IMR-90 (cell line): ENCODE results near the gene SLC19A1. TPM values are rescaled to one million over a fixed set of nuclear protein-coding genes. Genes with fewer than 3 reads are reported as not detected.

Experiments
- ATAC-seq: fragments of 200-7000 bp; cut with Tn5 transposase; 2 replicates; pipeline ENCODE4 v1.9.1; 2020; ENCODE audit warnings: low read depth, mild to moderate bottlenecking, moderate library complexity
- BruUV-seq: library from RNA; stranded (reverse); fragments of 400-500 nt; replicated peaks from 2 replicates; lab custom pipeline; 2021; lab: Mats Ljungman, UMichigan
- CTCF ChIA-PET: fragments of 300-600 bp; formaldehyde crosslinking; extraction: SDS; loops from one replicate; lab custom pipeline; 2021; ENCODE audit warnings: antibody characterized with exemption; lab: Yijun Ruan, JAX
- POLR2A ChIA-PET: fragments of 300-600 bp; sonication (Branson Sonifier 250); formaldehyde crosslinking; loops from one replicate; lab custom pipeline; 2022; ENCODE audit warnings: antibody characterized with exemption; ENCODE audit not compliant: unreplicated experiment; lab: Charles Lee
- DNase-seq: peaks from one replicate; pipeline ENCODE4 v3.0.0; 2013
- H2AFZ ChIP-seq: replicated peaks from 2 replicates; pipeline ENCODE3; 2013; ENCODE audit warnings: low read length, mild to moderate bottlenecking; ENCODE audit not compliant: poor library complexity
- H2AK5ac ChIP-seq: 2 replicates; pipeline ENCODE4 v1.6.1; 2013; ENCODE audit warnings: low read depth, low read length, inconsistent platforms
- H2AK9ac ChIP-seq: replicated peaks from 2 replicates; pipeline ENCODE3; 2013; ENCODE audit warnings: mild to moderate bottlenecking, low read depth, low read length, moderate library complexity; ENCODE audit not compliant: poor library complexity
- H2BK120ac ChIP-seq: 2 replicates; pipeline ENCODE4 v1.6.1; 2013; ENCODE audit warnings: low read depth, low read length, inconsistent platforms
- H2BK15ac ChIP-seq: 3 replicates; pipeline ENCODE4 v1.6.1; 2013; ENCODE audit warnings: low read depth, low read length, inconsistent platforms
- H2BK20ac ChIP-seq: 2 replicates; pipeline ENCODE4 v1.6.1; 2013; ENCODE audit warnings: low read depth, mild to moderate bottlenecking, inconsistent platforms, low read length, moderate library complexity
- H2BK5ac ChIP-seq: 2 replicates; pipeline ENCODE4 v1.6.1; 2013; ENCODE audit warnings: mild to moderate bottlenecking, low read depth, low read length, inconsistent platforms; ENCODE audit not compliant: poor library complexity, severe bottlenecking
- H3K14ac ChIP-seq: replicated peaks from 2 replicates; pipeline ENCODE4 v1.6.1; 2013; ENCODE audit warnings: low read depth, low read length, inconsistent platforms
- H3K18ac ChIP-seq: 2 replicates; pipeline ENCODE4 v1.6.1; 2013; ENCODE audit warnings: low read depth, low read length, control low read depth
- H3K23ac ChIP-seq: 2 replicates; pipeline ENCODE4 v1.6.1; 2013; ENCODE audit warnings: low read depth, low read length, inconsistent platforms
- H3K27ac ChIP-seq: 2 replicates; pipeline ENCODE4 v1.5.1; 2013; ENCODE audit warnings: mild to moderate bottlenecking, control low read depth, low read length; ENCODE audit not compliant: insufficient read depth
- H3K27me3 ChIP-seq: 2 replicates; pipeline ENCODE4 v1.6.1; 2013; ENCODE audit warnings: low read length; ENCODE audit not compliant: control insufficient read depth, insufficient read depth
- H3K36me3 ChIP-seq: 2 replicates; pipeline ENCODE4 v1.6.1; 2013; ENCODE audit warnings: low read length, mixed read lengths; ENCODE audit not compliant: control insufficient read depth, insufficient read depth
- H3K4ac ChIP-seq: 2 replicates; pipeline ENCODE4 v1.6.1; 2013; ENCODE audit warnings: low read depth, low read length, inconsistent platforms
- H3K4me1 ChIP-seq: 2 replicates; pipeline ENCODE4 v1.6.1; 2013; ENCODE audit warnings: low read length, mixed read lengths; ENCODE audit not compliant: control insufficient read depth, insufficient read depth
- H3K4me2 ChIP-seq: 2 replicates; pipeline ENCODE4 v1.6.1; 2013; ENCODE audit warnings: low read depth, mild to moderate bottlenecking, control low read depth, low read length, moderate library complexity
- H3K4me3 ChIP-seq: 2 replicates; pipeline ENCODE4 v1.5.1; 2013; ENCODE audit warnings: low read depth, mild to moderate bottlenecking, control low read depth, low read length, moderate library complexity; ENCODE audit not compliant: insufficient read depth
- H3K56ac ChIP-seq: 2 replicates; pipeline ENCODE4 v1.6.1; 2013; ENCODE audit warnings: low read length, inconsistent platforms; ENCODE audit not compliant: insufficient read depth; ENCODE audit errors: extremely low read depth
- H3K79me1 ChIP-seq, 2 experiments: 2 replicates each; pipeline ENCODE4 v1.6.1; 2013; ENCODE audit warnings: low read length in 2 of 2, inconsistent platforms in 1 of 2, low read depth in 1 of 2
- H3K9ac ChIP-seq: 2 replicates; pipeline ENCODE4 v1.6.1; 2013; ENCODE audit warnings: low read depth, low read length, control low read depth
- H3K9me1 ChIP-seq: 2 replicates; pipeline ENCODE4 v1.6.1; 2013; ENCODE audit warnings: low read length, inconsistent platforms; ENCODE audit not compliant: insufficient read depth
- H3K9me3 ChIP-seq: 2 replicates; pipeline ENCODE4 v1.6.1; 2013; ENCODE audit warnings: low read length; ENCODE audit not compliant: control insufficient read depth, insufficient read depth
- H4K20me1 ChIP-seq: 2 replicates; pipeline ENCODE4 v1.6.1; 2013; ENCODE audit warnings: low read length, inconsistent platforms; ENCODE audit not compliant: insufficient read depth
- H4K5ac ChIP-seq: 2 replicates; pipeline ENCODE4 v1.6.1; 2013; ENCODE audit warnings: mild to moderate bottlenecking, low read depth, low read length, control low read depth
- H4K8ac ChIP-seq, 2 experiments: 2 replicates each; pipeline ENCODE4 v1.6.1; 2013; ENCODE audit warnings: low read depth in 2 of 2, low read length in 2 of 2, control low read depth in 1 of 2, inconsistent platforms in 1 of 2
- H4K91ac ChIP-seq: 2 replicates; pipeline ENCODE4 v1.6.1; 2013; ENCODE audit warnings: low read depth, low read length, inconsistent platforms; ENCODE audit not compliant: insufficient read depth
- BHLHE40 ChIP-seq: fragments of 150-350 bp; IDR thresholded peaks from 2 replicates; pipeline ENCODE4 v1.6.1; 2016; ENCODE audit warnings: mild to moderate bottlenecking, low read depth, low read length
- CHD1 ChIP-seq: IDR thresholded peaks from 2 replicates; pipeline ENCODE4 v1.6.1; 2012; ENCODE audit warnings: low read depth, low read length, improper control_type of control experiment
- MAZ ChIP-seq: IDR thresholded peaks from 2 replicates; pipeline ENCODE4 v1.6.1; 2012; ENCODE audit warnings: low read depth, mild to moderate bottlenecking, low read length, improper control_type of control experiment, moderate library complexity, borderline replicate concordance
- NFE2L2 ChIP-seq: fragments of 150-350 bp; IDR thresholded peaks from 2 replicates; pipeline ENCODE4 v1.6.1; 2016; ENCODE audit warnings: low read depth, mild to moderate bottlenecking, low read length
- RFX5 ChIP-seq: IDR thresholded peaks from 2 replicates; pipeline ENCODE4 v1.8.0; 2012; ENCODE audit warnings: low read depth, mild to moderate bottlenecking, low read length, moderate library complexity
- USF2 ChIP-seq: fragments of 150-350 bp; IDR thresholded peaks from 2 replicates; pipeline ENCODE4 v1.6.1; 2017; ENCODE audit warnings: mild to moderate bottlenecking, antibody characterized with exemption, low read length, low read depth
- WGBS, 2 experiments: methylation state at CpG; one replicate each; pipeline versions ENCODE4 v1.1.5 to v1.1.7; 2013; ENCODE audit warnings: missing lambda C conversion rate in 2 of 2; ENCODE audit not compliant: insufficient read length in 1 of 2; ENCODE audit errors: extremely low coverage in 2 of 2; 5-methylcytosine and 5-hydroxymethylcytosine counted together
- dilution Hi-C: fragments of 300-500 bp; cut with HindIII; formaldehyde crosslinking; loops from one replicate; pipeline ENCODE4 v1.14.3; 2018; ENCODE audit warnings: low sequenced_read_pairs; ENCODE audit not compliant: unreplicated experiment
- in situ Hi-C: fragments of 300-500 bp; cut with MboI; formaldehyde crosslinking; loops from 3 replicates; pipeline ENCODE4 v1.14.3; 2019; ENCODE audit warnings: low sequenced_read_pairs, inconsistent platforms, mixed read lengths
- intact Hi-C: fragments of 100-400 bp; cut with micrococcal nuclease; formaldehyde crosslinking; loops from 2 replicates; pipeline ENCODE4 v1.10.0; 2022
- polyA plus RNA-seq, 3 experiments: library from polyadenylated mRNA; depleted of rRNA; stranded (reverse); fragments of >200 nt; gene quantifications; 2 replicates each; pipeline ENCODE4 v1.2.3, GENCODE V29; 2012; ENCODE audit warnings: low replicate concordance in 1 of 3
- total RNA-seq: library from RNA; depleted of rRNA; stranded (reverse); fragments of >200 nt; gene quantifications from 2 replicates; pipeline ENCODE4 v1.2.3, GENCODE V29; 2012

SLC19A1 gene
- total and polyA plus RNA-seq, 2 of the 4 experiments (the other 2 are of a cell fraction): 2.2 to 16.2 TPM

GRCh38 chr21:45545236-45545570 lies 3.0 kb upstream of the SLC19A1 start:
- no peak for TF ChIP-seq RFX5
- TF ChIP-seq USF2: no peak
- TF ChIP-seq BHLHE40: no peak
- no peak for TF ChIP-seq CHD1
- TF ChIP-seq MAZ: no peak
- no peak for TF ChIP-seq NFE2L2
- no peak overlapping the region for H2AK5ac ChIP-seq
- H4K91ac ChIP-seq: no peak overlapping the region
- H3K9ac ChIP-seq: no peak overlapping the region
- H3K4me3 ChIP-seq: no peak overlapping the region
- no peak overlapping the region for H2AK9ac ChIP-seq
- H3K27me3 ChIP-seq: peaks cover 10% of the 10 kb centered on the region
- 50% methylated on average over 1 of the region's 6 CpGs; no CpG with 5 or more reads in 1 of the 2 experiments for WGBS, 2 experiments
- ChIA-PET CTCF (no interaction called here), POLR2A (no interaction called here)
- peaks cover 5 to 14% of the 10 kb centered on the region in 2 experiments; a peak in 2 of 4 replicates for H3K79me1 ChIP-seq
- H4K5ac ChIP-seq: no peak overlapping the region
- H3K14ac ChIP-seq: no peak overlapping the region
- in situ Hi-C loops (no loop called here), dilution Hi-C loops (no loop called here), intact Hi-C loops (no loop called here)
- no peak overlapping the region for H3K27ac ChIP-seq
- H3K36me3 ChIP-seq: no peaks in the 10 kb centered on the region
- no peak overlapping the region for H3K4me2 ChIP-seq
- no peak overlapping the region for H2BK15ac ChIP-seq
- no peak overlapping the region for H4K8ac ChIP-seq
- DNase-seq (no peak), ATAC-seq (no peak)
- no peak overlapping the region for H3K18ac ChIP-seq
- no peak overlapping the region for H2BK120ac ChIP-seq
- BruUV-seq: no TSS peak
- 0 out of 2 replicates have a peak, but pooled peaks cover under 1% of the 10 kb centered on the region for H3K9me1 ChIP-seq
- no peak overlapping the region for H3K56ac ChIP-seq
- H3K9me3 ChIP-seq: no peaks in the 10 kb centered on the region
- no peaks in the 10 kb centered on the region for H4K20me1 ChIP-seq
- H3K4ac ChIP-seq: no peak overlapping the region
- no peak overlapping the region for H3K23ac ChIP-seq
- no peak overlapping the region for H2AFZ ChIP-seq
- H2BK5ac ChIP-seq: no peak overlapping the region
- H2BK20ac ChIP-seq: no peak overlapping the region
- peaks cover 3% of the 10 kb centered on the region; the same call in 1 of the 2 replicates for H3K4me1 ChIP-seq
